ENCODE results near the gene ZNF335. TPM values are rescaled to one million over a fixed set of nuclear protein-coding genes. Genes with fewer than 3 reads are reported as not detected.

ZNF335 gene
- total RNA-seq, 1 donor from 2014 or later, result 49.6 TPM

DNA sequence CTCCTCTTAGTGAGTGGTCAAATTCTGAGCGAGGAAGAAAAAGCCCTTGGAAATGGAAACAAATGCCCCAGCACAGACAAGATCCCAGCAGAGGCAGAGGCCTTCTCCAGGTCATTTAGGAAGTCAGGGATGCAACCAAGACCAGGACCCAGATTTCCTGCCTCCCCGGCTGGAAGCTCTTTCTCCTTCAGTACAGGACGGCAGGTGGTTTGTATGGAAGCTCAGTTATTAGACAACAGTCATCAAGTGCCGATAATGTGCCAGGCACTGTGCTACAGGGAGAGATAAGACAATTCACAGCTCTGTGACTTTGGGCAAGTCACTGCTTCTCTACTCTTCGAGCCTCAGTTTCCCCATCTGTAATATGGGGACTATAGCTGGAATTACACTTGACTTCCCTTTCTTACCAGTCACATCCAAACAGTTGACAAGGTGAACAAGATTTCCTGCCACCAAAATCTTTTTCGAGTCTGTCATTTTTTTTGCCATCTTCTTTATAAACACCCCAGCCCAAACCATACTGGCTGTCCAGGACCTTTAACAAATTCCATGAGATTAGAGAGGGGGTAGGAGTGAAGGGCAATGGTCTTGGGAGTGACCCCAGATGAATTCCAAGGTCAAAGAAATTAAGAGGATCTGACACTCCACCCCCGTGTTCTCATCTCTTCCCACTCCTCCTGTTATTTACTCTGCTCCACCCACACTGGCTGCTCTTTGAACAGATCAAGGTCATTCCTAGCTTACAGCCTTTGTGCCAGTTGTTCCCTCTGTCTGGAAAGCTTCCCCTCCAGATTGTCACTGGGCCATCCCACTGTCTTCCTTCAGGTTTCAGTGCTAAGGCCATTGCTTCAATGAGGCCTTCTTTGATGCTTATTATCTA is 42.8 kb upstream of the ZNF335 start:
- peak overlapping the region; percentile 16 for H3K4me3 Mint-ChIP-seq
- intact Hi-C loops (cut with micrococcal nuclease), result loop anchor here (1.0 to 5.0 kb wide), 6 partner anchors 9 to 192 kb away; no protein-coding TSS in a partner anchor
- TF ChIP-seq, protein P1, sequence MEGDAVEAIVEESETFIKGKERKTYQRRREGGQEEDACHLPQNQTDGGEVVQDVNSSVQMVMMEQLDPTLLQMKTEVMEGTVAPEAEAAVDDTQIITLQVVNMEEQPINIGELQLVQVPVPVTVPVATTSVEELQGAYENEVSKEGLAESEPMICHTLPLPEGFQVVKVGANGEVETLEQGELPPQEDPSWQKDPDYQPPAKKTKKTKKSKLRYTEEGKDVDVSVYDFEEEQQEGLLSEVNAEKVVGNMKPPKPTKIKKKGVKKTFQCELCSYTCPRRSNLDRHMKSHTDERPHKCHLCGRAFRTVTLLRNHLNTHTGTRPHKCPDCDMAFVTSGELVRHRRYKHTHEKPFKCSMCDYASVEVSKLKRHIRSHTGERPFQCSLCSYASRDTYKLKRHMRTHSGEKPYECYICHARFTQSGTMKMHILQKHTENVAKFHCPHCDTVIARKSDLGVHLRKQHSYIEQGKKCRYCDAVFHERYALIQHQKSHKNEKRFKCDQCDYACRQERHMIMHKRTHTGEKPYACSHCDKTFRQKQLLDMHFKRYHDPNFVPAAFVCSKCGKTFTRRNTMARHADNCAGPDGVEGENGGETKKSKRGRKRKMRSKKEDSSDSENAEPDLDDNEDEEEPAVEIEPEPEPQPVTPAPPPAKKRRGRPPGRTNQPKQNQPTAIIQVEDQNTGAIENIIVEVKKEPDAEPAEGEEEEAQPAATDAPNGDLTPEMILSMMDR (IDR thresholded peaks at IDR 0.05), result no peak
- H3K9me3 Mint-ChIP-seq, result no peaks in the 10 kb centered on the region
- H3K36me3 Mint-ChIP-seq (ENCODE audit: low read depth), result no peaks in the 10 kb centered on the region
- CTCF ChIA-PET, result interaction anchor here (0.7 to 5.0 kb wide), 18 partner anchors 8 to 667 kb away, joined by 3 to 54 read pairs (median 3); no protein-coding TSS in a partner anchor
- H3K27me3 Mint-ChIP-seq, result peaks cover 39% of the 10 kb centered on the region
- H3K4me1 Mint-ChIP-seq, result peaks cover 39% of the 10 kb centered on the region
- ATAC-seq (ENCODE audit: low read depth), result no peak
- peak overlapping the region; percentile 53 for H3K27ac Mint-ChIP-seq
- POLR2A ChIA-PET, result interaction anchor here (0.8 to 1.3 kb wide), 2 partner anchors 79 to 106 kb away, joined by 3 to 6 read pairs; no protein-coding TSS in a partner anchor
- DNase-seq, result no peak

DNA sequence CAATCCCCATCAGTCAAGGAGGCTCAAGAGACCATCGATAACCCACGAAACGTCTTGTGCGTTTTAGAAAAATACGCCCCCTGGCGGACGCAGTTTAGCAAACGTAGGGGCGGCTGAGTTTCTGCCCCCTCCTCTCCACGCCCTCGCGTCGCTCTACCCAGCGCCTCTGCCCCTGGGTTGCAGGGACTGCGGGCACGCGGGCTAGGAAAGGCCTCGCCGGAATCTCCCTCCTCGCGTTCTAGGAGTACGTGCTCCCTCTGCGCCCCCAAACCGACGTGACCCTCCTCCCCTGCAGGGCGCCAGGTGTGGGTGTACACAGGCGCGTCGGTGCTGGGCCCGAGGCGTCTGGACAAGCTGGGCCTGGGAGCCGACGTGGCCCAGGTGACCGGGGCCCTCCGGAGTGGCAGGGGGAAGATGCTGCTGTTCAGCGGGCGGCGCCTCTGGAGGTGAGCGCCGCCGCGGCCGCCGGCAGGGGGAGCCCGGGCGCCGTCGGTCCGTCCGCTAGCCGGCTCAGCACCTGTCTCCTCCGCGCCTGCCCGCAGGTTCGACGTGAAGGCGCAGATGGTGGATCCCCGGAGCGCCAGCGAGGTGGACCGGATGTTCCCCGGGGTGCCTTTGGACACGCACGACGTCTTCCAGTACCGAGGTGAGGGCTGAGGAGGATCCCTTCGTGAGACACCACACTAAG is 42.0 kb upstream of the ZNF335 start:
- Mint-ChIP-seq H3K27ac (peak overlapping the region; percentile 53), H3K27me3 (peaks cover 47% of the 10 kb centered on the region), H3K9me3 (no peaks in the 10 kb centered on the region), H3K4me1 (peaks cover 47% of the 10 kb centered on the region), H3K4me3 (peak overlapping the region; percentile 16), H3K36me3 (ENCODE audit: low read depth) (no peaks in the 10 kb centered on the region)
- DNase-seq, result peak; percentile 73
- ChIA-PET CTCF (interaction anchor here (0.7 to 5.0 kb wide), 20 partner anchors 9 to 668 kb away, joined by 3 to 54 read pairs (median 4); no protein-coding TSS in a partner anchor), POLR2A (interaction anchor here (0.8 to 2.0 kb wide), 4 partner anchors 27 to 106 kb away, joined by 3 to 11 read pairs (median 4); no protein-coding TSS in a partner anchor)
- ATAC-seq (ENCODE audit: low read depth), result peak; percentile 90
- TF ChIP-seq, protein P1 (IDR thresholded peaks at IDR 0.05), result peak; percentile 44
- intact Hi-C loops (cut with micrococcal nuclease), result loop anchor here (1.0 to 5.0 kb wide), 7 partner anchors 9 to 192 kb away; no protein-coding TSS in a partner anchor

DNA sequence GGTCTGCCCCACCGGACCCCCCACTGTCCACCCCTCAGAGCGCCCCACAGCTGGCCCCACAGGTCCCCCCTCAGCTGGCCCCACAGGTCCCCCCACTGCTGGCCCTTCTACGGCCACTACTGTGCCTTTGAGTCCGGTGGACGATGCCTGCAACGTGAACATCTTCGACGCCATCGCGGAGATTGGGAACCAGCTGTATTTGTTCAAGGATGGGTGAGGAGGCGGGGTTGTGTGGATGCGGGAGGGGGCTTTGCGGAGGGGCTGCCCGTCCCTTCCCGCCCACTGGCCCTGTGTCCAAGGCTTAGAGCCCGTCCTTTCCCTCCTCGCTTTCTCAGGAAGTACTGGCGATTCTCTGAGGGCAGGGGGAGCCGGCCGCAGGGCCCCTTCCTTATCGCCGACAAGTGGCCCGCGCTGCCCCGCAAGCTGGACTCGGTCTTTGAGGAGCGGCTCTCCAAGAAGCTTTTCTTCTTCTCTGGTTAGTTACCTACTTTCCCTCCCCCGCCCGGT is 41.4 kb upstream of the ZNF335 start:
- H3K27me3 Mint-ChIP-seq, result peaks cover 49% of the 10 kb centered on the region
- DNase-seq (no peak), ATAC-seq (ENCODE audit: low read depth) (no peak)
- peaks cover 53% of the 10 kb centered on the region for H3K4me1 Mint-ChIP-seq
- no peak overlapping the region for H3K4me3 Mint-ChIP-seq
- intact Hi-C loops (cut with micrococcal nuclease), result loop anchor here (1.0 to 5.0 kb wide), 3 partner anchors 26 to 191 kb away; no protein-coding TSS in a partner anchor
- CTCF ChIA-PET, result interaction anchor here (0.7 to 5.0 kb wide), 13 partner anchors 9 to 215 kb away, joined by 3 to 54 read pairs (median 6); no protein-coding TSS in a partner anchor
- no peaks in the 10 kb centered on the region for H3K9me3 Mint-ChIP-seq
- H3K27ac Mint-ChIP-seq, result no peak overlapping the region
- H3K36me3 Mint-ChIP-seq (ENCODE audit: low read depth), result no peaks in the 10 kb centered on the region
- POLR2A ChIA-PET, result interaction anchor here (0.8 to 2.0 kb wide), 3 partner anchors 15 to 43 kb away, joined by 3 to 11 read pairs (median 3); no protein-coding TSS in a partner anchor
- TF ChIP-seq, protein P1 (IDR thresholded peaks at IDR 0.05), result no peak

DNA sequence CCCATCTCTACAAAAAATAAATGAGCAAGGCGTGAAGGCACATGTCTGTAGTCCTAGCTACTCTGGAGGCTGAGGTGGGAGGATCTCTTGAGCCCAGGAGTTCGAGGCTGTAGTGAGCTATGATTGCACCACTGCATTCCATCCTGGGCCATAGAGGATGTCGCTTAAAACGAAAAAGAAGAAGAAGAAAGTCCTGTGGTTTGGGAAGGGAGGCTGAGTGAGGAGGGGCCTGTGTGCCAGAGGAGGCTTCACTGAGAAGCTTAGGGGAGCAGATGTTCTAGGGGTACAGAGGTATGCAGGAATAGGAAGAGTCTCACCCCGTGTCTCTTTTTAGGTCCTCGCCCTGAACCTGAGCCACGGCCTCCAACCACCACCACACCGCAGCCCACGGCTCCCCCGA is 40.9 kb upstream of the ZNF335 start:
- CTCF ChIA-PET, result interaction anchor here (0.7 to 5.0 kb wide), 9 partner anchors 8 to 214 kb away, joined by 3 to 54 read pairs (median 5); no protein-coding TSS in a partner anchor
- ATAC-seq (ENCODE audit: low read depth), result no peak
- intact Hi-C loops (cut with micrococcal nuclease), result loop anchor here (1.0 to 5.0 kb wide), 3 partner anchors 26 to 191 kb away; no protein-coding TSS in a partner anchor
- POLR2A ChIA-PET, result interaction anchor here (0.8 to 2.0 kb wide), 3 partner anchors 14 to 42 kb away, joined by 3 to 11 read pairs (median 3); no protein-coding TSS in a partner anchor
- no peak overlapping the region for H3K4me3 Mint-ChIP-seq
- TF ChIP-seq, protein P1 (IDR thresholded peaks at IDR 0.05), result no peak
- H3K4me1 Mint-ChIP-seq, result peaks cover 58% of the 10 kb centered on the region
- no peaks in the 10 kb centered on the region for H3K9me3 Mint-ChIP-seq
- DNase-seq, result no peak
- no peak overlapping the region for H3K27ac Mint-ChIP-seq
- peaks cover 48% of the 10 kb centered on the region for H3K27me3 Mint-ChIP-seq
- H3K36me3 Mint-ChIP-seq (ENCODE audit: low read depth), result no peaks in the 10 kb centered on the region

Measured in activated B cell treated with CpG ODN at 0.5 μM for 24 hours (primary cell).